ENCODE results near the gene PTPRH. TPM values are rescaled to one million over a fixed set of nuclear protein-coding genes. Genes with fewer than 3 reads are reported as not detected.

The PTPRH gene
- total and polyA plus RNA-seq, 10 donors, result 6.5 to 97.9 (median 48.9) TPM

DNA sequence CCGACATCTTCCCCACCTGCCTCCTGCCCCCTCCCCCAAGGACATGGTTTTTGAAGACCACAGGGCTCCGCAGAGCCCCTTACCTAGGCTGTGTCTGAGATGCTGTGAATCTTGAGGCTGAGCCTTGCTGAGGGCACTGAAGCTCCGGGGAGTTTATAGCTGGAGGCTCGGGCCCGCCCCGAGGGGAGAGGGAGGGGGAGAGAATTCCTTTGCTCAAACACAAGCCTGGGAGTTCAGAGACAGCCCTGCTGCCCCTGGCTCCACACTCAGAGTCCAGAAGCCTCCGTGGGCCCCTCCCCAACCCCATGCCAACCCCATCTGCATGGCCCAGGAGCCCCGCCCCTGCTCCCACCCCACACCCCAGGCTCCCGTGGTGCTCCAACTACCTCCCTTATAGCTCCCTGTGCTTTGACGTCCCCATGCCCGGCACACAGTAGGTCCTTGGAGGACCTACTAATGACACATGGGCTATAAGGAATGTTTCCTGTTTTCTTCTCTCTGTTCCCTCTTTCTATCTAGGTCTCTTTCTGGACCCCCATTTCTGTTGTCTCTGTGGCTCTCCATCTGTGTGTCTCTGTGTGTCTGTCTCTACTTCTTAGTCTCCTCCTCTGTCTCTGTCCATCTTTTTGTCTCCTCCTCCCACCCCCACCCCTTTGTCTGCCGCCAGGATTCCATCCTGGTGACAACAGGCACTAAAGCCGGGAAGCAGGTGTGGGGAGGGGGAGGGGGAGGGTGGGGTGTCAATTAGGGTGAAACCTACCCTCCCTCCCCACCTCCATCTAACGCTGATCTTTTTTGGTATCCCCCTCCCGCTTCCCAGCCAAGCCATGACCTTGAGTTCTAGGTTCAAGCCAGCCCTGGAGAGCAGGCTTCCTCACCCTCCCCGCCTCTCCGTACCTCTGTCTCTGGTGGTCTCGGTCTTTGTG lies 60.0 kb downstream of the PTPRH start, which contains the start of gene TNNT1:
Gene TNNT1 (minus strand): TSS at position 129 of the 926 bp plus-strand sequence. CDS start 2,049 bp downstream, outside the sequence.
- Histone ChIP-seq H3K36me3 (no peaks in the 10 kb centered on the region), H3K4me3 (no peak within 1 kb of the TSS), H3K27ac (no peak within 1 kb of the TSS), H3K4me1 (peaks cover 0 to 23% (median 12%) of the 10 kb centered on the region in 6 donors), H3K9me3 (peaks cover 0 to 14% (median 8%) of the 10 kb centered on the region in 8 donors), H3K27me3 (replicated peaks in 1 of 7) (peaks cover 4 to 66% (median 39%) of the 10 kb centered on the region in 7 donors)
- WGBS, 5 donors, result 18 to 30% (median 22%) methylated on average over 15 to 18 of the region's 18 CpGs
- intact Hi-C loops (cut with DNase I; ENCODE audit: low total_unique reads), result loop anchor here (10.0 kb wide), 1 partner anchor 355 kb away; no protein-coding TSS in a partner anchor
- DNase-seq, result no peak
- TF ChIP-seq POLR2A (IDR thresholded peaks at IDR 0.05) (no peak), POLR2AphosphoS5 (IDR thresholded peaks at IDR 0.05) (no peak)
- TF ChIP-seq, protein P1, sequence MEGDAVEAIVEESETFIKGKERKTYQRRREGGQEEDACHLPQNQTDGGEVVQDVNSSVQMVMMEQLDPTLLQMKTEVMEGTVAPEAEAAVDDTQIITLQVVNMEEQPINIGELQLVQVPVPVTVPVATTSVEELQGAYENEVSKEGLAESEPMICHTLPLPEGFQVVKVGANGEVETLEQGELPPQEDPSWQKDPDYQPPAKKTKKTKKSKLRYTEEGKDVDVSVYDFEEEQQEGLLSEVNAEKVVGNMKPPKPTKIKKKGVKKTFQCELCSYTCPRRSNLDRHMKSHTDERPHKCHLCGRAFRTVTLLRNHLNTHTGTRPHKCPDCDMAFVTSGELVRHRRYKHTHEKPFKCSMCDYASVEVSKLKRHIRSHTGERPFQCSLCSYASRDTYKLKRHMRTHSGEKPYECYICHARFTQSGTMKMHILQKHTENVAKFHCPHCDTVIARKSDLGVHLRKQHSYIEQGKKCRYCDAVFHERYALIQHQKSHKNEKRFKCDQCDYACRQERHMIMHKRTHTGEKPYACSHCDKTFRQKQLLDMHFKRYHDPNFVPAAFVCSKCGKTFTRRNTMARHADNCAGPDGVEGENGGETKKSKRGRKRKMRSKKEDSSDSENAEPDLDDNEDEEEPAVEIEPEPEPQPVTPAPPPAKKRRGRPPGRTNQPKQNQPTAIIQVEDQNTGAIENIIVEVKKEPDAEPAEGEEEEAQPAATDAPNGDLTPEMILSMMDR (IDR thresholded peaks at IDR 0.05 in 8 of 11, conservative IDR thresholded peaks at IDR 0.05 in 3 of 11), result no peak

DNA sequence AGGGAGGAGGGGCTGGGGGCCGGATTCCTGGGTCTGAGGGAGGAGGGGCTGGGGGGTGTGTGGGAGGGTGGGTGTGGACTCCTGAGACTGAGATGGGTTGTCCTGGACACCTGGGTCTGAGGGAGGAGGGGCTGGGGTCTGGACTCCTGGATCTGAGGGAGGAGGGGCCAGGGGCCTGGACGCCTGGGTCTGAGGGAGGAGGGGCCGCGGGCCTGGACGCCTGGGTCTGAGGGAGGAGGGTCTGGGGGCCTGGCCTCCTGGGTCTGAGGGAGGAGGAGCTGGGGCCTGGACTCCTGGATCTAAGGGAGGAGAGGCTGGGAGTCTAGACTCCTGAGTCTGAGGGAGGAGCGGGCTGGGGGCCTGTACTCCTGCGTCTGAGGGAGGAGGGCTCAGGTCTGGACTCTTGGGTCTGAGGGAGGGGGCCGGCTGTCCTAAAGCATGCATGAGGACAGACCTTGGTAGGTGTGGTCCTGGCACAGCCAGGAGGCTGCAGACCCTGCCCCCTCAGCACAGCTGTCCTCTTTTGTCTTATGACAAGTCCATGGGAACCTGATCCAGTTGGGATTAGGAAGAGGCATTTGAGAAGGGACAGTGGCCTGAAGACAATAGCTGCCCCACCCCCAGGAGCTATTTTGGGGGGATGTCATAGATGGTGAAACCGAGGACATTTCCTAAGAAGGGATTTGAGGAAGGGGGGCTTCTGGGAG lies 61.6 kb downstream of the PTPRH start:
- Histone ChIP-seq H3K4me1 (peaks cover 0 to 23% (median 12%) of the 10 kb centered on the region in 6 donors), H3K4me3 (no peak overlapping the region), H3K27ac (no peak overlapping the region), H3K9me3 (peaks cover 0 to 14% (median 8%) of the 10 kb centered on the region in 8 donors), H3K36me3 (no peaks in the 10 kb centered on the region), H3K27me3 (replicated peaks in 1 of 7) (peaks cover 4 to 72% (median 55%) of the 10 kb centered on the region in 7 donors)
- TF ChIP-seq POLR2AphosphoS5 (IDR thresholded peaks at IDR 0.05), result no peak
- no peak for TF ChIP-seq POLR2A (IDR thresholded peaks at IDR 0.05)
- TF ChIP-seq, protein P1 (IDR thresholded peaks at IDR 0.05 in 8 of 11, conservative IDR thresholded peaks at IDR 0.05 in 3 of 11), result no peak
- no peak for DNase-seq
- WGBS, 5 donors, result 32 to 61% (median 42%) methylated on average over 7 to 9 of the region's 9 CpGs
- intact Hi-C loops (cut with DNase I; ENCODE audit: low total_unique reads), result loop anchor here (10.0 kb wide), 1 partner anchor 357 kb away; no protein-coding TSS in a partner anchor

DNA sequence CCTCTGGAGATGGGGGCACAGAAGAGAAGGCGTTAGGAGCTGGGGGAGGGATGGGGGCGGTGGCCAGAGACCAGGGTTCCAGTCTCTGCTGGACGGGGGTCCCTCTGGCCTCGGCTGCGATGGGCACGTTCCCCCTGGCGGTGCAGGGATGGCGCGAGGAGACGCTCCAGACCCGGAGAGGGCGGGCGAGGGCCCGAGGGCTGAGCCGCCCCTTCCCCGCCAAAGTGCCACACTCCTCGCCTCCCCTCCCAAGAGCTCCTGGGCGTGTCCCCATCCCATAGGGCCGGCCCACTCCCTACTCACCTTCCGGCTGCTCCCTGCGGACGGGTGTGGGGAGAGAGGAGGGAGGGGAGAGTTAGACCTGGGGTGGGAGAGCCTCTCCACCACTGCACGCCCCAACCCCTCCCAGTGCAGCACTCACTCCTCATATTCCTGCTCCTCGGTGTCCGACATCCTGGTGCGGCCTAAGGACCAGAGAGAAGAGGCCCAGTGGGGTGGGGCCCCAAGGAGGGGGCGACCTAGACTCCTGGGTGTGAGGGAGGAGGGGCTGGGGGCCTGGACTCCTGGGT lies 62.5 kb downstream of the PTPRH start:
- 3 to 6% (median 3%) methylated on average over 13 to 27 of the region's 27 CpGs for WGBS, 5 donors
- H3K4me3 ChIP-seq, result peak overlapping the region in 1 of 8 donors; percentile 56
- H3K27ac ChIP-seq, result no peak overlapping the region
- peaks cover 4 to 81% (median 64%) of the 10 kb centered on the region in 7 donors for H3K27me3 ChIP-seq (replicated peaks in 1 of 7)
- H3K9me3 ChIP-seq, result peaks cover 0 to 7% (median 3%) of the 10 kb centered on the region in 8 donors
- TF ChIP-seq, protein P1 (IDR thresholded peaks at IDR 0.05 in 8 of 11, conservative IDR thresholded peaks at IDR 0.05 in 3 of 11), result no peak
- no peak for TF ChIP-seq POLR2A (IDR thresholded peaks at IDR 0.05)
- TF ChIP-seq POLR2AphosphoS5 (IDR thresholded peaks at IDR 0.05), result no peak
- intact Hi-C loops (cut with DNase I; ENCODE audit: low total_unique reads), result loop anchor here (10.0 kb wide), 1 partner anchor 358 kb away; no protein-coding TSS in a partner anchor
- no peaks in the 10 kb centered on the region for H3K36me3 ChIP-seq
- no peak for DNase-seq
- H3K4me1 ChIP-seq, result peaks cover 0 to 25% (median 12%) of the 10 kb centered on the region in 6 donors

Measured in spleen (tissue), 11 donors.